Adipocyte (in vitro differentiated cells): ENCODE results near the gene UNC5CL.

Experiments used
- DNase-seq: peaks from one replicate; pipeline ENCODE4 v3.0.0-alpha.2; 2015; ENCODE audit warnings: low read depth
- H3K27me3 ChIP-seq: replicated peaks from 2 replicates; pipeline ENCODE4 v1.7.0; 2013; ENCODE audit warnings: mild to moderate bottlenecking, low read length, moderate library complexity; ENCODE audit not compliant: control insufficient read depth, insufficient read depth
- H3K36me3 ChIP-seq: 2 replicates; pipeline ENCODE4 v1.7.0; 2013; ENCODE audit warnings: low read length, mild to moderate bottlenecking, moderate library complexity; ENCODE audit not compliant: control insufficient read depth, insufficient read depth, severe bottlenecking
- H3K4me1 ChIP-seq: 2 replicates; pipeline ENCODE4 v1.7.0; 2013; ENCODE audit warnings: mild to moderate bottlenecking, low read length, moderate library complexity; ENCODE audit not compliant: control insufficient read depth, insufficient read depth
- H3K4me3 ChIP-seq: 2 replicates; pipeline ENCODE4 v1.7.0; 2013; ENCODE audit warnings: mild to moderate bottlenecking, low read length, moderate library complexity
- H3K9ac ChIP-seq: 2 replicates; pipeline ENCODE4 v1.7.0; 2013; ENCODE audit warnings: mild to moderate bottlenecking, low read length, moderate library complexity
- H3K9me3 ChIP-seq: 2 replicates; pipeline ENCODE4 v1.7.0; 2013; ENCODE audit warnings: mild to moderate bottlenecking, low read length, moderate library complexity; ENCODE audit not compliant: control insufficient read depth

Gene UNC5CL

DNA sequence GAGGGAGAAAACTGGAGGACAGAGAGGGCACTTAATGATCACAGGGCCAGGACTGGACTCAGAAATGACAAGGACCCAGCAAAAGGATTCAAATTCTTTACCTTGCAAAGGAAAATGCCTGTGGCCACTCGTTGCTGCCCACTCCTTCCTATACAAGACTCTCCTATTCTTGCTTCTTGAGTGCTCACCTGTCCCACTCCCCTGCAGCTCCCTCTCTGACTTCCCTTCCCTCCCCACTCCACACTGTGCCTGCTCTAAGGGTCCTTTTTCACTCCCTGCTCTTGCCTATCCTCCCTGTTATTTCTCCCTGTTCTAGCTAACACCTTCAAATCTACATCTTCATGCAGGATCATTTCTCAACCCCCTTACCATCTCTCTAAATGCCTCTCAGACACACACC, 56.1 kb downstream of the UNC5CL start:
- Histone ChIP-seq H3K36me3 (no peaks in the 10 kb centered on the region), H3K9me3 (peaks cover 4% of the 10 kb centered on the region), H3K9ac (no peak overlapping the region), H3K4me1 (no peaks in the 10 kb centered on the region), H3K4me3 (no peak overlapping the region), H3K27me3 (peaks cover 12% of the 10 kb centered on the region)
- no peak for DNase-seq

DNA sequence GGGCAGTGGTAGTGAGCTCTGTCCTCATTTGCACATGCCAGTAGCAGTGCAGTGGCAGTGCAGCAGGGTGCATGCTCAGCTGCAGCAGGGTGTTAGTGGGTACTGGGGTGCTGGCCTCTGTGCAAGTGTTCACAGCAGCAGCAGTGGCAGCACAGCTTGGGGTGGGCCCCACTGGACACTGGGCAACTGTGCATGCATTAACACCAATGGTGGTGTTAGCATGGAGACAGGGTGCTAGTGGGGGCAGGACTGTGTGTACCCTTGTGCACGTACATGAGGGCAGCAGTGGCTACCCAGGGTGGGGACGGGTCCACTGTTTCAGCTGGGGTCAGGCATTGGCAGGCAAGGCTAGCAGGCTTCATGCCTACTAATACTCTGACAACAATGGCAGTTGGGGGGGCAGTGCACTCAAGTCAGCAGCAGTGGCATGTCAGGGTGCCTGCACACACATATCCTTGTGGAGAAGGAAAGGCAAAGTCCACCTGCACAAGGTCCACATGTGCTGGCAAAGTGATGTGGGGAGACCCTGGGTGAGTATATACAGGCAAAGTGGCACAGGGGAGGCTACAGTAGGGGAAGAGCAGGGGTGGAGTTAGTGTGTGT, 60.2 kb downstream of the UNC5CL start:
- H3K9me3 ChIP-seq: no peaks in the 10 kb centered on the region
- H3K9ac ChIP-seq: no peak overlapping the region
- H3K4me1 ChIP-seq: no peaks in the 10 kb centered on the region
- no peaks in the 10 kb centered on the region for H3K36me3 ChIP-seq
- no peak overlapping the region for H3K4me3 ChIP-seq
- DNase-seq: no peak
- peaks cover 18% of the 10 kb centered on the region for H3K27me3 ChIP-seq

DNA sequence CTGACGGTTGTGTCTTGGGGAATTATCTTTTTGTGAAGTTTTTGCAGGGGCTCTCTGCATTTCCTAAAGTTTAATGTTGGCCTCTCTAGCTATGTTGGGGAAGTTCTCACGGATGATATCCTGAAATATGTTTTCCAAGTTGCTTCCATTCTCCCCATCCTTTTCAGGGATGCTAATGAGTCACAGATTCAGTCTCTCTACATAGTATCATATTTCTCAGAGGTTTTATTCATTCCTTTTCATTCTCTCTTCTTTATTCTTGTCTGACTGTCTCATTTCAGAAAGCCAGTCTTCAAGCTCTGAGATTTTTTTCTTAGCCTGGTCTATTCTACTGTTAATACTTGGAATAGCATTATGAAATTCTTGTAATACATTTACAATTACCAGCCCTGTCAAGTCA, 61.3 kb downstream of the UNC5CL start:
- Histone ChIP-seq H3K36me3 (no peaks in the 10 kb centered on the region), H3K4me3 (no peak overlapping the region), H3K9ac (no peak overlapping the region), H3K9me3 (no peaks in the 10 kb centered on the region), H3K4me1 (no peaks in the 10 kb centered on the region), H3K27me3 (peaks cover 18% of the 10 kb centered on the region)
- DNase-seq: no peak

DNA sequence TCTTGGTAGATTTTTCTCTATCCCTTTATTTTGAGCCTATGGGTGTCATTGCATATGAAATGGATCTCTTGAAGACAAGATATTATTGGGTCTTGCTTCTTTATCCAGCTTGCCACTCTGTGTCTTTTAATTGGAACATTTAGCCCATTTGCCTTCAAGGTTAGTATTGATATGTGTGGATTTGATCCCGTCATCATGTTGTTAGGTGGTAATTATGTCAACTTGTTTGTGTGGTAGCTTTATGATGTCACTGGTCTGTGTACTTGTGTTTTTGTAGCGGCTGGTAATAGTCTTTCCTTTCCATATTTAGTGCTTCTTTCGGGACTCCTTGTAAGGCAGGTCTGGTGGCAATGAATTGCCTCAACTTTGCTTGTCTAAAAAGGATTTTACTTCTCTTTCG, 61.9 kb downstream of the UNC5CL start:
- Histone ChIP-seq H3K4me1 (no peaks in the 10 kb centered on the region), H3K4me3 (no peak overlapping the region), H3K36me3 (no peaks in the 10 kb centered on the region), H3K9ac (no peak overlapping the region), H3K27me3 (peaks cover 18% of the 10 kb centered on the region), H3K9me3 (no peaks in the 10 kb centered on the region)
- no peak for DNase-seq
